IPS-15b (cell line): ENCODE results near the gene PPP3R1.

Experiments
- H3K27me3 ChIP-seq: one replicate; pipeline ENCODE4 v1.6.1; 2013; ENCODE audit warnings: low read length; ENCODE audit not compliant: control insufficient read depth, insufficient read depth
- H3K36me3 ChIP-seq: one replicate; pipeline ENCODE4 v1.6.1; 2013; ENCODE audit warnings: low read length; ENCODE audit not compliant: control insufficient read depth, insufficient read depth
- H3K4me1 ChIP-seq: one replicate; pipeline ENCODE4 v1.6.1; 2013; ENCODE audit warnings: mild to moderate bottlenecking, low read length; ENCODE audit not compliant: control insufficient read depth, insufficient read depth
- H3K4me3 ChIP-seq: one replicate; pipeline ENCODE4 v1.5.1; 2013; ENCODE audit warnings: low read depth, low read length
- H3K9ac ChIP-seq: one replicate; pipeline ENCODE4 v1.6.1; 2013; ENCODE audit warnings: low read depth, mild to moderate bottlenecking, low read length
- H3K9me3 ChIP-seq: one replicate; pipeline ENCODE4 v1.6.1; 2013; ENCODE audit warnings: mild to moderate bottlenecking, low read length; ENCODE audit not compliant: control insufficient read depth, insufficient read depth

The PPP3R1 gene

GRCh38 chr2:68157402-68158133 is 94.8 kb downstream of the PPP3R1 start, which contains the start of gene PNO1:
TSS of gene PNO1 (plus strand) at chr2:68157888. CDS start at chr2:68157935, 47 bp downstream.
- Histone ChIP-seq H3K4me3 (peak within 1 kb of the TSS; percentile 95), H3K9me3 (no peaks in the 10 kb centered on the region), H3K27me3 (no peaks in the 10 kb centered on the region), H3K4me1 (peaks cover 3% of the 10 kb centered on the region), H3K9ac (peak within 1 kb of the TSS; percentile 95), H3K36me3 (peaks cover 16% of the 10 kb centered on the region)

GRCh38 chr2:68157002-68157401 is 95.3 kb downstream of the PPP3R1 start:
- H3K4me1 ChIP-seq, result peaks cover 3% of the 10 kb centered on the region
- H3K4me3 ChIP-seq, result peak overlapping the region; percentile 95

GRCh38 chr2:68156419-68156818 is 95.9 kb downstream of the PPP3R1 start:
- Histone ChIP-seq H3K9me3 (no peaks in the 10 kb centered on the region), H3K4me3 (peak overlapping the region; percentile 95), H3K9ac (peak overlapping the region; percentile 94), H3K4me1 (peaks cover 3% of the 10 kb centered on the region), H3K36me3 (peaks cover 8% of the 10 kb centered on the region), H3K27me3 (no peaks in the 10 kb centered on the region)

More at GRCh38 chr2:68157002-68157401, 95.3 kb downstream of the PPP3R1 start:
- Histone ChIP-seq H3K9ac (peak overlapping the region; percentile 94), H3K36me3 (peaks cover 14% of the 10 kb centered on the region), H3K9me3 (no peaks in the 10 kb centered on the region), H3K27me3 (no peaks in the 10 kb centered on the region)

GRCh38 chr2:68155618-68156017 is 96.7 kb downstream of the PPP3R1 start:
- H3K9me3 ChIP-seq, result no peaks in the 10 kb centered on the region
- no peaks in the 10 kb centered on the region for H3K27me3 ChIP-seq
- peaks cover 2% of the 10 kb centered on the region for H3K36me3 ChIP-seq
- H3K9ac ChIP-seq, result no peak overlapping the region
- no peak overlapping the region for H3K4me3 ChIP-seq
- H3K4me1 ChIP-seq, result peaks cover 3% of the 10 kb centered on the region

GRCh38 chr2:68152681-68153347 is 99.5 kb downstream of the PPP3R1 start:
- no peak overlapping the region for H3K9ac ChIP-seq
- no peaks in the 10 kb centered on the region for H3K9me3 ChIP-seq
- no peaks in the 10 kb centered on the region for H3K27me3 ChIP-seq
- H3K36me3 ChIP-seq, result no peaks in the 10 kb centered on the region
- no peak overlapping the region for H3K4me3 ChIP-seq
- H3K4me1 ChIP-seq, result peaks cover 3% of the 10 kb centered on the region

GRCh38 chr2:68151037-68151436 is 101.3 kb downstream of the PPP3R1 start:
- Histone ChIP-seq H3K36me3 (no peaks in the 10 kb centered on the region), H3K9ac (no peak overlapping the region), H3K4me1 (no peaks in the 10 kb centered on the region), H3K27me3 (no peaks in the 10 kb centered on the region), H3K9me3 (no peaks in the 10 kb centered on the region), H3K4me3 (no peak overlapping the region)

GRCh38 chr2:68141875-68142274 is 110.5 kb downstream of the PPP3R1 start:
- Histone ChIP-seq H3K27me3 (no peaks in the 10 kb centered on the region), H3K9ac (no peak overlapping the region), H3K9me3 (no peaks in the 10 kb centered on the region), H3K4me1 (no peaks in the 10 kb centered on the region), H3K36me3 (no peaks in the 10 kb centered on the region), H3K4me3 (no peak overlapping the region)

- Histone ChIP-seq H3K9ac (no peak overlapping the region), H3K36me3 (no peaks in the 10 kb centered on the region), H3K4me1 (no peaks in the 10 kb centered on the region), H3K4me3 (no peak overlapping the region), H3K9me3 (no peaks in the 10 kb centered on the region), H3K27me3 (no peaks in the 10 kb centered on the region)
These were observed 116.6 kb downstream of the PPP3R1 start for GRCh38 chr2:68135448-68136320.

- Histone ChIP-seq H3K4me3 (no peak overlapping the region), H3K4me1 (no peaks in the 10 kb centered on the region), H3K9ac (no peak overlapping the region), H3K9me3 (no peaks in the 10 kb centered on the region), H3K36me3 (no peaks in the 10 kb centered on the region), H3K27me3 (no peaks in the 10 kb centered on the region)
These were observed 117.8 kb downstream of the PPP3R1 start for GRCh38 chr2:68134554-68134953.

GRCh38 chr2:68134120-68134519 is 118.2 kb downstream of the PPP3R1 start:
- no peak overlapping the region for H3K4me3 ChIP-seq
- no peaks in the 10 kb centered on the region for H3K27me3 ChIP-seq
- no peaks in the 10 kb centered on the region for H3K9me3 ChIP-seq
- no peak overlapping the region for H3K9ac ChIP-seq
- no peaks in the 10 kb centered on the region for H3K36me3 ChIP-seq
- no peaks in the 10 kb centered on the region for H3K4me1 ChIP-seq
